Stimulated activated CD8-positive, alpha-beta memory T cell treated with anti-CD3 and anti-CD28 coated beads, Interleukin-7, amount 100 ng/mL, for 4 hours (primary cell): ENCODE measurements around the gene PGA5.
"Not testable (repeated sequence)": the region's sequence is repeated elsewhere in the genome, so short reads cannot be mapped to it uniquely, and the experiment has no call there.

Source experiments
- DNase-seq, 2 donors: peaks; one replicate each; pipeline ENCODE4 v3.0.0-alpha.2; 2020; ENCODE audit warnings: low read depth in 2 of 2

Gene PGA5

GRCh38 chr11:61240875-61241274 is at the start of gene PGA5:
TSS of gene PGA5 (plus strand) at chr11:61241175. CDS start at chr11:61241227, 52 bp downstream.
- not testable (repeated sequence) for DNase-seq

GRCh38 chr11:61193596-61193995 is 47.4 kb upstream of the PGA5 start:
- DNase-seq, result no peak

GRCh38 chr11:61194169-61194671 is 46.8 kb upstream of the PGA5 start:
- no peak for DNase-seq

GRCh38 chr11:61194981-61195695 is 45.8 kb upstream of the PGA5 start:
- DNase-seq, result no peak

GRCh38 chr11:61195719-61196118 is 45.3 kb upstream of the PGA5 start:
- no peak for DNase-seq

- no peak for DNase-seq
Observed at GRCh38 chr11:61198361-61198760, 42.6 kb upstream of the PGA5 start.

- DNase-seq, result no peak
Observed at GRCh38 chr11:61198948-61199523, 41.9 kb upstream of the PGA5 start.

GRCh38 chr11:61201476-61201875 is 39.5 kb upstream of the PGA5 start:
- DNase-seq, result no peak

GRCh38 chr11:61202950-61203746 is 37.8 kb upstream of the PGA5 start, which contains the start of gene PGA3:
TSS of gene PGA3 (plus strand) at chr11:61203515. CDS start at chr11:61203565, 50 bp downstream.
- DNase-seq, result not testable (repeated sequence)

GRCh38 chr11:61203873-61204272 is 37.1 kb upstream of the PGA5 start:
- DNase-seq, result not testable (repeated sequence)

- not testable (repeated sequence) for DNase-seq
Observed at GRCh38 chr11:61204502-61205059, 36.4 kb upstream of the PGA5 start.

- DNase-seq, result not testable (repeated sequence)
Observed at GRCh38 chr11:61207636-61208310, 33.2 kb upstream of the PGA5 start.

GRCh38 chr11:61210629-61211028 is 30.3 kb upstream of the PGA5 start:
- DNase-seq, result not testable (repeated sequence)

- DNase-seq, result not testable (repeated sequence)
Observed at GRCh38 chr11:61211327-61211952, 29.5 kb upstream of the PGA5 start.

- not testable (repeated sequence) for DNase-seq
Observed at GRCh38 chr11:61212202-61212601, 28.8 kb upstream of the PGA5 start.

GRCh38 chr11:61213711-61214324 is 27.2 kb upstream of the PGA5 start:
- DNase-seq, result not testable (repeated sequence)

- DNase-seq, result not testable (repeated sequence)
Observed at GRCh38 chr11:61218306-61218705, 22.7 kb upstream of the PGA5 start.

- not testable (repeated sequence) for DNase-seq
Observed at GRCh38 chr11:61219016-61219415, 22.0 kb upstream of the PGA5 start.

- DNase-seq, result not testable (repeated sequence)
Observed at GRCh38 chr11:61222047-61222446, 18.9 kb upstream of the PGA5 start, which contains the start of gene PGA4. TSS of gene PGA4 (plus strand) at chr11:61222347. CDS start at chr11:61222401, 54 bp downstream.

GRCh38 chr11:61222692-61223091 is 18.3 kb upstream of the PGA5 start:
- DNase-seq, result not testable (repeated sequence)
